Endodermal cell (in vitro differentiated cells): ENCODE data around the gene ZDHHC6. TPM values are rescaled to one million over a fixed set of nuclear protein-coding genes. Genes with fewer than 3 reads are reported as not detected.

Experiments used
- DNase-seq: peaks from one replicate; pipeline ENCODE4 v3.0.0-alpha.2; 2017
- H3K27ac ChIP-seq: 2 replicates; pipeline ENCODE4 v1.5.1; 2013; ENCODE audit warnings: mild to moderate bottlenecking, low read depth, low read length, moderate library complexity
- H3K27me3 ChIP-seq: 2 replicates; pipeline ENCODE4 v1.6.1; 2013; ENCODE audit warnings: mild to moderate bottlenecking, low read length, moderate library complexity; ENCODE audit not compliant: insufficient read depth, control insufficient read depth, poor library complexity, severe bottlenecking
- H3K36me3 ChIP-seq: 2 replicates; pipeline ENCODE4 v1.7.0; 2013; ENCODE audit warnings: mild to moderate bottlenecking, low read length, moderate library complexity; ENCODE audit not compliant: control insufficient read depth, insufficient read depth
- H3K4me1 ChIP-seq: one replicate; pipeline ENCODE4 v1.7.0; 2013; ENCODE audit warnings: low read length; ENCODE audit not compliant: control insufficient read depth, insufficient read depth
- H3K4me3 ChIP-seq: 2 replicates; pipeline ENCODE4 v1.5.1; 2013; ENCODE audit warnings: mild to moderate bottlenecking, low read length, moderate library complexity
- H3K9ac ChIP-seq: 2 replicates; pipeline ENCODE4 v1.6.1; 2013; ENCODE audit warnings: mild to moderate bottlenecking, low read length, moderate library complexity; ENCODE audit not compliant: poor library complexity, severe bottlenecking; ENCODE audit errors: extremely low read depth
- H3K9me3 ChIP-seq: 2 replicates; pipeline ENCODE4 v1.6.1; 2013; ENCODE audit warnings: mild to moderate bottlenecking, low read length, moderate library complexity; ENCODE audit not compliant: control insufficient read depth
- H3K27ac Mint-ChIP-seq: 2 replicates; pipeline ENCODE4 v1.8.0; 2020; ENCODE audit warnings: mixed read lengths
- H3K27me3 Mint-ChIP-seq: 2 replicates; pipeline ENCODE4 v1.8.0; 2021; ENCODE audit warnings: mild to moderate bottlenecking, mixed read lengths; ENCODE audit not compliant: insufficient read depth
- H3K36me3 Mint-ChIP-seq: 2 replicates; pipeline ENCODE4 v1.8.0; 2020; ENCODE audit warnings: low read depth, mixed read lengths
- H3K4me1 Mint-ChIP-seq: 2 replicates; pipeline ENCODE4 v1.8.0; 2020; ENCODE audit warnings: mixed read lengths
- H3K4me3 Mint-ChIP-seq: 2 replicates; pipeline ENCODE4 v1.8.0; 2020; ENCODE audit warnings: mild to moderate bottlenecking, moderate library complexity, mixed read lengths
- H3K9me3 Mint-ChIP-seq: 2 replicates; pipeline ENCODE4 v1.8.0; 2020; ENCODE audit warnings: mild to moderate bottlenecking, mixed read lengths
- WGBS, 2 experiments: methylation state at CpG; one replicate each; pipeline versions ENCODE4 v1.1.5 to v1.1.7; 2013; ENCODE audit warnings: missing lambda C conversion rate in 2 of 2, mixed read lengths in 1 of 2; ENCODE audit not compliant: insufficient coverage in 1 of 2, insufficient read length in 1 of 2; 5-methylcytosine and 5-hydroxymethylcytosine counted together
- total RNA-seq, 2 donors: library from RNA; stranded (reverse); fragmentation: NEBNext Ultra II Directional in 1 of 2; extraction: Animal tissue kit (Norgen Biotek cat#: 25700) in 1 of 2; gene quantifications; 2 replicates in 1 of 2; 3 replicates in 1 of 2; pipeline ENCODE4 v1.2.1, GENCODE V29; 2021
- TF ChIP-seq, protein P1 (sequence below): fragments of 200-600 bp; sonication (generic); conservative IDR thresholded peaks from 2 replicates; pipeline ENCODE4 v1.5.0; 2021; ENCODE audit warnings: antibody characterized with exemption, mild to moderate bottlenecking

Gene ZDHHC6
- total RNA-seq, 2 donors from 2014 or later = 30.4 to 35.7 TPM

DNA sequence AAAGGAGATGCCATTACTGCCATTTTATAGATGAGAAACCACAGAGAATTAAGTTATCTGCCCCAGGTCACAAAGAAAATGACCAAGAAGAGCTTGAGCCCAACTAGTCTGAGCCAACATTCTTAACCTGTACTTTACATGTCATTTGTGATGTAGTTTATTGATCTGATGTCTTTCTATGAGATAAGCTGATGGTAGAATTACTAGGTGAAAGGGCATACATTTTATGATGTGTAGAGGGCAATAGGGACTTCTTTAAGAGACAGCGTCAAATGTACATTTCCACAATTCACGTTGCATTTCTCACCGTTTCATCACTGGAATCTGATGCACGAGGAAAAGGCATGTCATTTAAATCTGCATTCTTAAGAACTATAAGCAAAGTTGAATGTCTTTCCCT is 61.5 kb downstream of the ZDHHC6 start:
- no peak overlapping the region for H3K27ac ChIP-seq
- TF ChIP-seq, protein P1, sequence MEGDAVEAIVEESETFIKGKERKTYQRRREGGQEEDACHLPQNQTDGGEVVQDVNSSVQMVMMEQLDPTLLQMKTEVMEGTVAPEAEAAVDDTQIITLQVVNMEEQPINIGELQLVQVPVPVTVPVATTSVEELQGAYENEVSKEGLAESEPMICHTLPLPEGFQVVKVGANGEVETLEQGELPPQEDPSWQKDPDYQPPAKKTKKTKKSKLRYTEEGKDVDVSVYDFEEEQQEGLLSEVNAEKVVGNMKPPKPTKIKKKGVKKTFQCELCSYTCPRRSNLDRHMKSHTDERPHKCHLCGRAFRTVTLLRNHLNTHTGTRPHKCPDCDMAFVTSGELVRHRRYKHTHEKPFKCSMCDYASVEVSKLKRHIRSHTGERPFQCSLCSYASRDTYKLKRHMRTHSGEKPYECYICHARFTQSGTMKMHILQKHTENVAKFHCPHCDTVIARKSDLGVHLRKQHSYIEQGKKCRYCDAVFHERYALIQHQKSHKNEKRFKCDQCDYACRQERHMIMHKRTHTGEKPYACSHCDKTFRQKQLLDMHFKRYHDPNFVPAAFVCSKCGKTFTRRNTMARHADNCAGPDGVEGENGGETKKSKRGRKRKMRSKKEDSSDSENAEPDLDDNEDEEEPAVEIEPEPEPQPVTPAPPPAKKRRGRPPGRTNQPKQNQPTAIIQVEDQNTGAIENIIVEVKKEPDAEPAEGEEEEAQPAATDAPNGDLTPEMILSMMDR = no peak
- H3K27me3 ChIP-seq = no peaks in the 10 kb centered on the region
- no peak overlapping the region for H3K9ac ChIP-seq
- H3K4me3 Mint-ChIP-seq = no peak overlapping the region
- H3K9me3 ChIP-seq = no peaks in the 10 kb centered on the region
- no peaks in the 10 kb centered on the region for H3K9me3 Mint-ChIP-seq
- H3K36me3 ChIP-seq = no peaks in the 10 kb centered on the region
- H3K27me3 Mint-ChIP-seq = no peaks in the 10 kb centered on the region
- H3K4me1 Mint-ChIP-seq = peaks cover 4% of the 10 kb centered on the region
- H3K4me3 ChIP-seq = no peak overlapping the region
- H3K27ac Mint-ChIP-seq = no peak overlapping the region
- no peaks in the 10 kb centered on the region for H3K36me3 Mint-ChIP-seq
- 91 to 94% methylated on average over 4 of the region's 4 CpGs for WGBS, 2 experiments
- H3K4me1 ChIP-seq = peaks cover 5% of the 10 kb centered on the region
- no peak for DNase-seq

- no peak for DNase-seq
- Mint-ChIP-seq H3K27me3 (no peaks in the 10 kb centered on the region), H3K4me3 (no peak overlapping the region), H3K36me3 (no peaks in the 10 kb centered on the region), H3K4me1 (no peaks in the 10 kb centered on the region), H3K9me3 (no peaks in the 10 kb centered on the region), H3K27ac (no peak overlapping the region)
- 93 to 100% methylated on average over 1 to 2 of the region's 2 CpGs for WGBS, 2 experiments
- H3K4me3 ChIP-seq = no peak overlapping the region
- H3K27ac ChIP-seq = no peak overlapping the region
- no peaks in the 10 kb centered on the region for H3K27me3 ChIP-seq
- no peak overlapping the region for H3K9ac ChIP-seq
- no peaks in the 10 kb centered on the region for H3K4me1 ChIP-seq
- H3K36me3 ChIP-seq = no peaks in the 10 kb centered on the region
- no peaks in the 10 kb centered on the region for H3K9me3 ChIP-seq
- TF ChIP-seq, protein P1 = no peak
Measured at GRCh38 chr10:112384141-112384540, 62.6 kb downstream of the ZDHHC6 start.

DNA sequence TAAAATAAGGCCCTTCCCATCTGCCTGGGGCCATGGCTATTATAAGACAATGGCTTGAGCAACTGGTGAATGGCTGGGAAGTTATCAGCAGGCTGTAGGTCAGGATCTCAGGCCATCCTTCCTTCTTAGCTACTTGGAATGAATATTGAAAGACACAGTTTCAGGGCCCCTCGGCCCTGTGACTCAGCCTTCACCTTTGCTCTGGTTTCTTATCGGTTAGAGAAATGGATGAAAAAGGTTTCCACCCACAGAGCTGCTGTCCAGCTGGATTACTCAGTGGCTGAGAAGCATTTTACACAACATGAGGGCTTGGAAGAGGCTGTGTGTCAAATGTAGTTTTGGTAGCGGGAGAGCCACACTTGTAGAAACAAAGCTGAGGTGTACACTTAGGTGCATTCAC is 63.4 kb downstream of the ZDHHC6 start:
- DNase-seq = no peak
- Histone ChIP-seq H3K4me3 (no peak overlapping the region), H3K9me3 (no peaks in the 10 kb centered on the region), H3K4me1 (no peaks in the 10 kb centered on the region), H3K36me3 (no peaks in the 10 kb centered on the region), H3K27me3 (no peaks in the 10 kb centered on the region), H3K27ac (no peak overlapping the region), H3K9ac (no peak overlapping the region)
- TF ChIP-seq, protein P1 = no peak
- Mint-ChIP-seq H3K4me3 (no peak overlapping the region), H3K27ac (no peak overlapping the region), H3K9me3 (no peaks in the 10 kb centered on the region), H3K36me3 (no peaks in the 10 kb centered on the region), H3K27me3 (no peaks in the 10 kb centered on the region), H3K4me1 (no peaks in the 10 kb centered on the region)
- 74 to 89% methylated on average over 3 of the region's 3 CpGs for WGBS, 2 experiments
